ENCODE results near the gene ITPR3. TPM values are rescaled to one million over a fixed set of nuclear protein-coding genes. Genes with fewer than 3 reads are reported as not detected.

Gene ITPR3
- total RNA-seq, 4 donors from 2014 or later = 11.8 to 25.0 (median 19.6) TPM

DNA sequence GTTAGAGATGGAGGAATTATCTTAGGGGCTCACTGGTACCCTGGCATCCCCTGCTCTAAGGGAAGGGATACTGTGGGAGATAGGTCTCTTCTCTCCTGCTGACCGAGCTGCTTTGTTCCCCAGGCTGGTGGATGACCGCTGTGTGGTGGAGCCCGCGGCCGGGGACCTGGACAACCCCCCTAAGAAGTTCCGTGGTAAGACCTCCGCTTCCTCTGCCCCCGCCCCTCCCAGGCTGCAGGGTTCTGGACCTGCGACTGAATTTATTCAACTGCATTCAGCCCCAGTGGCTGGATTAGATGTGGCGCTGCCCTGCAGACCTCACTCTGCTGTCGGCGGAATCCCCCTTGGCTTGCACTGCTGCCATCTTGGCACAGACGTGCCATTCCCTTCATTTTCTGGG, 19.2 kb downstream of the ITPR3 start:
- Histone ChIP-seq H3K4me3 (no peak overlapping the region), H3K4me1 (peaks cover 0 to 7% (median 3%) of the 10 kb centered on the region in 3 donors), H3K36me3 (no peaks in the 10 kb centered on the region), H3K9me3 (no peaks in the 10 kb centered on the region), H3K27ac (no peak overlapping the region), H3K27me3 (peaks cover 18% of the 10 kb centered on the region)
- WGBS, 2 donors (ENCODE audit: low coverage in 1 of 2) = 74 to 100% methylated on average over 1 to 3 of the region's 13 CpGs
- no peak for ATAC-seq
- no peak for TF ChIP-seq EP300 (IDR thresholded peaks at IDR 0.05)
- no peak for TF ChIP-seq POLR2AphosphoS5 (IDR thresholded peaks at IDR 0.05)
- no peak for TF ChIP-seq POLR2A (IDR thresholded peaks at IDR 0.05)
- TF ChIP-seq, protein P1, sequence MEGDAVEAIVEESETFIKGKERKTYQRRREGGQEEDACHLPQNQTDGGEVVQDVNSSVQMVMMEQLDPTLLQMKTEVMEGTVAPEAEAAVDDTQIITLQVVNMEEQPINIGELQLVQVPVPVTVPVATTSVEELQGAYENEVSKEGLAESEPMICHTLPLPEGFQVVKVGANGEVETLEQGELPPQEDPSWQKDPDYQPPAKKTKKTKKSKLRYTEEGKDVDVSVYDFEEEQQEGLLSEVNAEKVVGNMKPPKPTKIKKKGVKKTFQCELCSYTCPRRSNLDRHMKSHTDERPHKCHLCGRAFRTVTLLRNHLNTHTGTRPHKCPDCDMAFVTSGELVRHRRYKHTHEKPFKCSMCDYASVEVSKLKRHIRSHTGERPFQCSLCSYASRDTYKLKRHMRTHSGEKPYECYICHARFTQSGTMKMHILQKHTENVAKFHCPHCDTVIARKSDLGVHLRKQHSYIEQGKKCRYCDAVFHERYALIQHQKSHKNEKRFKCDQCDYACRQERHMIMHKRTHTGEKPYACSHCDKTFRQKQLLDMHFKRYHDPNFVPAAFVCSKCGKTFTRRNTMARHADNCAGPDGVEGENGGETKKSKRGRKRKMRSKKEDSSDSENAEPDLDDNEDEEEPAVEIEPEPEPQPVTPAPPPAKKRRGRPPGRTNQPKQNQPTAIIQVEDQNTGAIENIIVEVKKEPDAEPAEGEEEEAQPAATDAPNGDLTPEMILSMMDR (IDR thresholded peaks at IDR 0.05) = no peak

DNA sequence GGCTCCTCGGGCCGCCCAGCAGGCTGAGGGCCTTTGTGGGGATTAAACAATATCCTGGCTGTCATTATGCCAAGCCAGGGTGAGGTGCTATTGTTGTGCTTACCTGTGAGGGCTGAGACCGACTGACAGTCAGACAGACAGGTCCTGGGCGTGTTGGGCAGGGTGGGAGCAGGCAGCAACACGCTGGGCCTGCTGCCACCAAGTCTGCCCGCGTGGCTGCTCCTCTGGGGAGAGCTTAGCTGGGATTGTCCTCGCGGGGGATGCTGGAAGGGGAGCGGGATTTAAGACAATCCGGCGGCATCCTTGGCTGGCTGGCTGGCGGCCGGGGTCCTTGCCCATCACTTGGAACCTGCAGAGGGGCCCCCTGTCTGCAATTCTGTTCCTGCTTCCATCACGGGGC, 20.0 kb downstream of the ITPR3 start:
- Histone ChIP-seq H3K4me1 (peaks cover 0 to 7% (median 3%) of the 10 kb centered on the region in 3 donors), H3K27ac (peak overlapping the region in 2 of 4 donors; percentile 17 to 38), H3K36me3 (no peaks in the 10 kb centered on the region), H3K27me3 (peaks cover 18% of the 10 kb centered on the region), H3K9me3 (no peaks in the 10 kb centered on the region), H3K4me3 (no peak overlapping the region)
- no peak for ATAC-seq
- TF ChIP-seq POLR2AphosphoS5 (IDR thresholded peaks at IDR 0.05) (no peak), EP300 (IDR thresholded peaks at IDR 0.05) (no peak), POLR2A (IDR thresholded peaks at IDR 0.05) (no peak)
- TF ChIP-seq, protein P1 (IDR thresholded peaks at IDR 0.05) = no peak
- 90% methylated on average over 4 of the region's 15 CpGs; no CpG with 5 or more reads in 1 of the 2 donors for WGBS, 2 donors (ENCODE audit: low coverage in 1 of 2)

DNA sequence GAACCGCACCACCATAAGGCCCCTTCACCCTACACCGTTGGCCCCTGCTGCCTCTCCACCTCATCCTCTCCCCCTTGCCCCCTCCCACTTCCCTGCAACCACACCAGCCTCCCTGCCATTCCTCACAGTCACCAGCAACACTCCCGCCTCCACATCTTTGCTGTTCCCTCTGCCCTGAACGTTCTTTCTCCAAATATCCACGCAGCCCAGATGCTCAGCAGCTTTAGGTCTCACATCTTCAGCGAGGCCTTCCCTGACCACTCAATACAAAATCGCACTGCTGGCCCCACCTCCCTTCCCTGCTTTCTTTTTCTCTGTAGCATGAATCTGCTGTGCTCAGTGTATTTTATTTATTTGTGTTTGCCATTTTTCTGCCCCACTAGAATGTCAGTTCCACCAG, 20.5 kb downstream of the ITPR3 start:
- Histone ChIP-seq H3K27ac (peak overlapping the region in 3 of 4 donors; percentile 1 to 38 (median 17)), H3K9me3 (no peaks in the 10 kb centered on the region), H3K27me3 (peaks cover 14% of the 10 kb centered on the region), H3K4me1 (peaks cover 0 to 7% (median 3%) of the 10 kb centered on the region in 3 donors), H3K4me3 (no peak overlapping the region), H3K36me3 (no peaks in the 10 kb centered on the region)
- no peak for ATAC-seq
- TF ChIP-seq, protein P1 (IDR thresholded peaks at IDR 0.05) = no peak
- TF ChIP-seq EP300 (IDR thresholded peaks at IDR 0.05) = no peak
- TF ChIP-seq POLR2AphosphoS5 (IDR thresholded peaks at IDR 0.05) = no peak
- TF ChIP-seq POLR2A (IDR thresholded peaks at IDR 0.05) = no peak
- WGBS, 2 donors (ENCODE audit: low coverage in 1 of 2) = 20 to 62% methylated on average over 1 to 7 of the region's 7 CpGs

DNA sequence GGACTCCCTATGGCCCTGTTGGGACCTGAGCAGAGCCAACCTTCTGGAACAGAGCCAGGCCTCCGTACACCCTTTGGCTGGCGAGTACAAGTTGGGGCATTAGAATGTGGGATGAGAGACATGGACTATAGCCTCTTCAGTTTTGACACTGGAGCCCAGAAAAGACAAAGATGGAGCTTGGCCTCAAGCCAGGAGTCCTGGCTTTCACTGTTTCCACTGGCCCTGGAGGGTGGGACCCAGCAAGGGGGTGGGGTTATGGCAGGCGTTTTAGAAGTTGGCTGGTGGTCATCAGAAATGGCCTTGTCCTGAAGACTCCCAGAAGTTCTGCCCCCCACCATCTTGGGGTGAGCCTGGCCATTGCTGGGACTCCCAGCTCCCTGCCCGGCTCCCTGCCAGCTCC, 21.8 kb downstream of the ITPR3 start:
- Histone ChIP-seq H3K4me1 (peaks cover 0 to 7% (median 3%) of the 10 kb centered on the region in 3 donors), H3K27me3 (peaks cover 6% of the 10 kb centered on the region), H3K27ac (peak overlapping the region in 3 of 4 donors; percentile 1 to 43 (median 37)), H3K9me3 (no peaks in the 10 kb centered on the region), H3K36me3 (no peaks in the 10 kb centered on the region), H3K4me3 (no peak overlapping the region)
- WGBS, 2 donors (ENCODE audit: low coverage in 1 of 2) = no CpG with 5 or more reads among the region's 4 CpGs
- TF ChIP-seq, protein P1 (IDR thresholded peaks at IDR 0.05) = no peak
- TF ChIP-seq POLR2AphosphoS5 (IDR thresholded peaks at IDR 0.05) (no peak), POLR2A (IDR thresholded peaks at IDR 0.05) (no peak), EP300 (IDR thresholded peaks at IDR 0.05) (no peak)
- peak; percentile 46 for ATAC-seq

DNA sequence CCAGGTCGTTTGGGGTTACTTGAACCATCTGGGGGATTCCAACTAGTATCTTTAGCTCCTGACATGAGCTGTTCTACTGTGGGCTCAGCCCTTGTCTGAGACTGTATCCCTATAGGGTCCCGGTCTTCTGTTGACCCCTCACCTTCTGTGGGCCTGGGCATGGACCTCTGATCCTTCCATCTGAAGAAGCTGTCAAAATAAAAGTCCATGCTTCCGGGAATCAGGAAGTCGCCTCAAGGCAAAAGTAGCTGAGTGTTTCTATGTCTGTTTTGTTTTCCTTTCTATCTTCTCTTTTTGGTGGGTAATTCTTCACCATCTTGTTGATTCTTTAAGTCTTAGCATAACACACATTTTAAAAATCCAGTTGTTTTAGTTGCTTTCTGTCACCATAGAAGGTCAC, 30.3 kb downstream of the ITPR3 start:
- Histone ChIP-seq H3K36me3 (peaks cover 0 to 2% of the 10 kb centered on the region in 2 donors), H3K4me1 (peaks cover 0 to 6% (median 0%) of the 10 kb centered on the region in 3 donors), H3K27ac (no peak overlapping the region), H3K9me3 (no peaks in the 10 kb centered on the region), H3K4me3 (no peak overlapping the region), H3K27me3 (peaks cover 22% of the 10 kb centered on the region)
- no peak for ATAC-seq
- 49% methylated on average over 4 of the region's 4 CpGs for WGBS, 2 donors (ENCODE audit: low coverage in 1 of 2)
- TF ChIP-seq POLR2AphosphoS5 (IDR thresholded peaks at IDR 0.05) = no peak
- TF ChIP-seq, protein P1 (IDR thresholded peaks at IDR 0.05) = no peak
- TF ChIP-seq POLR2A (IDR thresholded peaks at IDR 0.05) = no peak
- no peak for TF ChIP-seq EP300 (IDR thresholded peaks at IDR 0.05)
